Fibroblast of mammary gland (primary cell): ENCODE data around the gene YLPM1.

ENCODE experiments used
- DNase-seq: peaks from one replicate; pipeline ENCODE4 v3.0.0-alpha.2; 2010; ENCODE audit warnings: low read depth
- H3K4me3 ChIP-seq: 2 replicates; pipeline ENCODE4 v1.5.1; 2011; ENCODE audit warnings: low read depth, mild to moderate bottlenecking, low read length, moderate library complexity; ENCODE audit not compliant: control insufficient read depth
- TF ChIP-seq, protein P1 (sequence below): conservative IDR thresholded peaks from 2 replicates; pipeline ENCODE4 v1.5.1; 2011; ENCODE audit warnings: low read depth, low read length, inconsistent platforms; ENCODE audit not compliant: control insufficient read depth, insufficient read depth

Gene YLPM1

DNA sequence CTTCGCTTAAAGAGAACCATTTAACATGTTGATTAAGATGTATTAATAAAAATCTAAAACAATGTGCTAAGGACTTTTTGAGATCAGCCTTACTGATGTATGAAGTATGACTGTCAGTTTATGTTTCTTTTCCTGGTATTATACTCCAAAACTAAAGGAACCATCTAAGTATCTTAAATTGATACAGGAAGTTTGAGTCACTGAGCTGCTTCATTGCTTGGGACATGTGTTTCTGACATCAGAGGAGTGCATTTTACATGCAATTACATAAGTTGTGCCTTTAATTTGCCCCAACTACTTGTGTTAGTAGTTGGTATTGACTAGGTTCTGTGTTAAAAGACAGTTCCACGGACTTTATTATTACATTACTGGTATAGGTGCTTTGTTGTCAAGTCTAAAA, 61.9 kb downstream of the YLPM1 start:
- H3K4me3 ChIP-seq, result no peak overlapping the region
- peak; percentile 74 for DNase-seq
- TF ChIP-seq, protein P1, sequence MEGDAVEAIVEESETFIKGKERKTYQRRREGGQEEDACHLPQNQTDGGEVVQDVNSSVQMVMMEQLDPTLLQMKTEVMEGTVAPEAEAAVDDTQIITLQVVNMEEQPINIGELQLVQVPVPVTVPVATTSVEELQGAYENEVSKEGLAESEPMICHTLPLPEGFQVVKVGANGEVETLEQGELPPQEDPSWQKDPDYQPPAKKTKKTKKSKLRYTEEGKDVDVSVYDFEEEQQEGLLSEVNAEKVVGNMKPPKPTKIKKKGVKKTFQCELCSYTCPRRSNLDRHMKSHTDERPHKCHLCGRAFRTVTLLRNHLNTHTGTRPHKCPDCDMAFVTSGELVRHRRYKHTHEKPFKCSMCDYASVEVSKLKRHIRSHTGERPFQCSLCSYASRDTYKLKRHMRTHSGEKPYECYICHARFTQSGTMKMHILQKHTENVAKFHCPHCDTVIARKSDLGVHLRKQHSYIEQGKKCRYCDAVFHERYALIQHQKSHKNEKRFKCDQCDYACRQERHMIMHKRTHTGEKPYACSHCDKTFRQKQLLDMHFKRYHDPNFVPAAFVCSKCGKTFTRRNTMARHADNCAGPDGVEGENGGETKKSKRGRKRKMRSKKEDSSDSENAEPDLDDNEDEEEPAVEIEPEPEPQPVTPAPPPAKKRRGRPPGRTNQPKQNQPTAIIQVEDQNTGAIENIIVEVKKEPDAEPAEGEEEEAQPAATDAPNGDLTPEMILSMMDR, result no peak

DNA sequence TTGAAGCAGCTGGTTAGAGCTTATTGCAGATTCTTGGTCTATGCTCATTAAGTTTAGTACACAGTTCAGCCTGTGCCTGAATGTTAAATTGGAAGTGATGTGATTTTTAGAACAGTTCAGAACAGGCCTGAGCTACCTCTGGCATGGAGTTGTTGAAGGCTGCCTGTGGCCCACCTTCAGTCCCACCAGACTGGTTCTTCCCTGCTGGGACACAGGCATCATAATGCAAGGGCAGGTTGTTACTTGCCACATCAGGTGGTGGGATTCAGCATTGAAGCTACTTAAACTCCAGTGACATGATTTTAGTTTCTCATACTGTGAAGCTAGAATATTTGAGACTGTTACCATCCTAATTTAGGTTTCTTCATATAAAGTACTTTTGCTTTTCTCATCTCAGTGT, 63.5 kb downstream of the YLPM1 start:
- no peak for DNase-seq
- no peak overlapping the region for H3K4me3 ChIP-seq
- TF ChIP-seq, protein P1, result no peak

DNA sequence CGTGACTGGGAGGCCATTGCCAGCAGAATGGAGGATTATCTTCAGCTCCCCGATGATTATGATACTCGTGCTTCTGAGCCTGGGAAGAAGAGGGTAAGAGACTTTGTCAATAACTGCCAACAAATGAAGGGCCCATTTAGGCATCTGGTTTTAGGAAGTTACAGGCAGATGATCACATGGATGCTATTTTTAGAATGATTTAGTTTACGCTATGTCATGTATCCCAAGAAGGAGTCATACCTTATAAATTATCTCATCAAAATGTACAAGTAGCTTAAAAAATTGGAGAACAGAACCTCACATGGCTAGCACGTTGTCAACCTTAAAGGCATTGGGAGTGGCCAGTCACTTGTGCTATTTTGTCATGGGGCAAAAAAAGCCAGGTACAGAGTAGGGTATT, 66.1 kb downstream of the YLPM1 start:
- DNase-seq, result peak; percentile 44
- TF ChIP-seq, protein P1, result no peak
- no peak overlapping the region for H3K4me3 ChIP-seq

DNA sequence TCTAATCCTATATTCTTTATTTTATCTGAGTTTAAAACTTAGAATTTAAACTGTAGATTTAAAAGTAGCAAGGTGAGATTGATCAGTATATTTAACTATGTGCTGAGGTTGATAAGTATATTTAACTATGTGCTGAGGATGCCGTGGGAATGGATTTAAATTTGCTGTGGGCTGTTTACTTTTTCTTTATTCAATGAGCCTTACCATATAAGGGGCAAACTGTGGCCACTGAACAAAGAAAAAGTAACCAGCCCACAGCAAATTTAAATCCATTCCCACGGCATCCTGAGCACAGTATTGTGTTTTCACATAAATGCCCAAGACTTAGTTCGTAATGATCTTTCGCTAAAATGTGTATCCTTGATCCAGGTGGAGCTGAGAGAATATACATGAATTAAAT, 69.7 kb downstream of the YLPM1 start:
- TF ChIP-seq, protein P1, result no peak
- H3K4me3 ChIP-seq, result no peak overlapping the region
- no peak for DNase-seq

DNA sequence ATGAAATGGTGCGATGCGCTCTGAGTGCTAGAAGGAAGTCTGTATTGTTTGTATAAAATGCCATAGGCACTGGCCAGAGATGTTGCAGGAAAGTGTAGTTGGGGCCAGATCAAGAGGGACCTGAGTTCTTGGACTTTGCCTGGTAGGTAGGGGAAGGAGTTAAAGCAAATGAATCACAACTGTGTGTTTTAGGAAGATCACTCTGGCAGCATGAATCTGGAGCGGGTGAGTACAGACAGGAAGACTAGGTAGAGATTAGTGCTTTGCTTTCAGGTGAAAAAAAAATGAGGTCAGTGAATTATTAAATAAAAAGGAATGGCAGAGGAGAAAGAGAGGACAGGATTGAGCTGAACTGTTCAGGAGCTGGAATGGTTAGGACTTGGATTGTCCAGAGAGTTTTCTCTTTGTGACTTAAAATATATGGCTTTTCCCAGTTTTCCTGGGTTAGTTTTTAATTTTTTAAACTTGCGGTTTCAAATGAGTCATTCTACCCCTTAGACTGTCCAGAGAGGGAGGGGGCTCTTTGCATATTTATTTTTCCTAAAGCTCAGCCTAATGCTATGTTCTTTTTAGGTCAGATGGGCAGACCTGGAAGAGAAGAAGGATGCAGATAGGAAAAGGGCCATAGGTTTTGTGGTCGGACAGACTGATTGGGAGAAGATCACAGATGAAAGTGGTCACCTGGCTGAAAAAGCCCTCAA, 71.7 kb downstream of the YLPM1 start:
- peak; percentile 30 for DNase-seq
- no peak overlapping the region for H3K4me3 ChIP-seq
- TF ChIP-seq, protein P1, result no peak

DNA sequence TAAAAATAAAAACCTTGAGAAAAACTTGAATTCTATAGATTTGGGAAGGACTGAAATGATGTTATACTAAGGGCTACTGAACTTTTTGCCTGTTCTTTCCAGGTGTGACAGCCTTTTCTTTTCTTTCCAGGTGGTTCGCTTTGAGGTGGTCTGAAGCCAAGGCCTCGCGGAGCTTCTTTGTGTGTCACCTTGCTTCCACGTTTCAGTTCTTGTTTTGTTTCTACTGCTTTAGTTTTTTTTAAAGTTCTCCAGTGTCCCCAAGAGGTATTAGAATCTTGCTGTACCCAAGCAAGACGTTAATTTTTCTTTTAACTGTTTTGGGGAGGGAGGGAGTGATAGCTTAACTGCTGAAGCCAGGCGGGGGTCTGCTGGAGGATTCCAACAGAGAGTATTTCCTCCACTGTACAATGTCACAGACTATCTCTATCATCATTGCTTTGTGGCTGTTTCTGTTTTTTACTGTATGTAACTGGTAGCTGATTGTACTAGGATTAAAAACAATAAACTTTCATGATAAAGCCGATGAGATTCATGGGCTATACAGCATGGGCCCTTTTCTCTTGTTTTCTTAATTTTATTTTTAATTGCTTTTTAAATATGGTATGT, 72.6 kb downstream of the YLPM1 start:
- no peak for DNase-seq
- no peak overlapping the region for H3K4me3 ChIP-seq
- TF ChIP-seq, protein P1, result no peak
